Endothelial cell of umbilical vein (primary cell): ENCODE measurements around the gene DALRD3. TPM values are rescaled to one million over a fixed set of nuclear protein-coding genes. Genes with fewer than 3 reads are reported as not detected.

Source experiments
- BruUV-seq: library from RNA; stranded (reverse); fragments of 400-500 nt; replicated peaks from 2 replicates; lab custom pipeline; 2021; lab: Mats Ljungman, UMichigan
- CTCF ChIA-PET: fragments of 300-600, 350-600 bp; sonication (Branson Sonifier 250); formaldehyde crosslinking; loops from one replicate; lab custom pipeline; 2021; ENCODE audit warnings: antibody characterized with exemption, inconsistent platforms; lab: Charles Lee
- POLR2A ChIA-PET: fragments of 300-600, 350-600 bp; sonication (Branson Sonifier 250); formaldehyde crosslinking; loops from one replicate; lab custom pipeline; 2021; ENCODE audit warnings: antibody characterized with exemption, inconsistent platforms; lab: Charles Lee
- DNase-seq: peaks from one replicate; pipeline ENCODE4 v3.0.0-alpha.2; 2011; ENCODE audit warnings: low read depth, low spot score
- FAIRE-seq: peaks from 2 replicates; lab custom pipeline; 2011; peaks lifted over from hg19 to GRCh38; lab: Jason Lieb, UNC
- H2AFZ ChIP-seq: 2 replicates; pipeline ENCODE4 v1.6.0; 2012; ENCODE audit warnings: low read depth, low read length, control low read depth, inconsistent platforms
- H3K27ac ChIP-seq: 2 replicates; pipeline ENCODE4 v1.5.1; 2011; ENCODE audit warnings: low read depth, mild to moderate bottlenecking, control low read depth, low read length, moderate library complexity; ENCODE audit not compliant: insufficient read depth
- H3K27me3 ChIP-seq, 2 experiments: 2 replicates each; pipeline versions ENCODE4 v1.6.0 to v1.6.1; 2011; ENCODE audit warnings: low read length in 2 of 2, mixed read lengths in 1 of 2; ENCODE audit not compliant: control insufficient read depth in 2 of 2, insufficient read depth in 2 of 2
- H3K36me3 ChIP-seq, 2 experiments: 2 replicates in 1 of 2; 3 replicates in 1 of 2; pipeline ENCODE4 v1.5.1; 2011; ENCODE audit warnings: low read length in 2 of 2, mild to moderate bottlenecking in 1 of 2, moderate library complexity in 1 of 2; ENCODE audit not compliant: control insufficient read depth in 2 of 2, insufficient read depth in 2 of 2; ENCODE audit errors: extremely low read depth in 1 of 2
- H3K4me1 ChIP-seq: 3 replicates; pipeline ENCODE4 v1.5.1; 2011; ENCODE audit warnings: mild to moderate bottlenecking, low read length; ENCODE audit not compliant: control insufficient read depth, insufficient read depth; ENCODE audit errors: extremely low read depth
- H3K4me2 ChIP-seq: 2 replicates; pipeline ENCODE4 v1.6.1; 2011; ENCODE audit warnings: low read length, control low read depth, mixed read lengths; ENCODE audit not compliant: insufficient read depth
- H3K4me3 ChIP-seq, 3 experiments: fragments of 200-600 bp in 1 of 3; sonication (generic), shearing (Covaris generic) in 1 of 3; replicated peaks in 1 of 3; 2 replicates each; pipeline ENCODE4 v1.5.1; 2011 to 2016; ENCODE audit warnings: control low read depth in 3 of 3, low read length in 3 of 3, mild to moderate bottlenecking in 2 of 3, inconsistent platforms in 1 of 3, low read depth in 1 of 3, moderate library complexity in 1 of 3; ENCODE audit not compliant: insufficient read depth in 1 of 3
- H3K79me2 ChIP-seq: 2 replicates; pipeline ENCODE4 v1.6.0; 2012; ENCODE audit warnings: low read length, inconsistent platforms; ENCODE audit not compliant: control insufficient read depth, insufficient read depth
- H3K9ac ChIP-seq: replicated peaks from 2 replicates; pipeline ENCODE3; 2011; ENCODE audit warnings: low read length, control low read depth; ENCODE audit not compliant: insufficient read depth; ENCODE audit errors: extremely low read depth
- H3K9me1 ChIP-seq: replicated peaks from 3 replicates; pipeline ENCODE4 v1.6.0; 2011; ENCODE audit warnings: mild to moderate bottlenecking, low read length; ENCODE audit not compliant: control insufficient read depth, insufficient read depth; ENCODE audit errors: extremely low read depth
- H3K9me3 ChIP-seq: replicated peaks from 2 replicates; pipeline ENCODE4 v1.5.1; 2012; ENCODE audit warnings: low read length, inconsistent platforms; ENCODE audit not compliant: control insufficient read depth, insufficient read depth
- H4K20me1 ChIP-seq: replicated peaks from 2 replicates; pipeline ENCODE3; 2011; ENCODE audit warnings: mild to moderate bottlenecking, low read length; ENCODE audit not compliant: control insufficient read depth, insufficient read depth; ENCODE audit errors: extremely low read depth
- EZH2 ChIP-seq: IDR thresholded peaks from 2 replicates; pipeline ENCODE4 v1.6.1; 2012; ENCODE audit warnings: borderline replicate concordance, low read depth, mild to moderate bottlenecking, moderate library complexity, low read length, inconsistent platforms; ENCODE audit not compliant: severe bottlenecking
- FOS ChIP-seq: IDR thresholded peaks from 2 replicates; pipeline ENCODE4 v1.6.1; 2011; ENCODE audit warnings: mild to moderate bottlenecking, low read length, moderate library complexity, borderline replicate concordance; ENCODE audit not compliant: insufficient read depth
- GATA2 ChIP-seq: IDR thresholded peaks from 2 replicates; pipeline ENCODE4 v1.7.0; 2011; ENCODE audit warnings: low read depth, mild to moderate bottlenecking, moderate library complexity, mixed read lengths, low read length; ENCODE audit not compliant: insufficient read length, insufficient read depth
- JUN ChIP-seq: IDR thresholded peaks from 2 replicates; pipeline ENCODE4 v1.6.1; 2011; ENCODE audit warnings: borderline replicate concordance, low read depth; ENCODE audit not compliant: insufficient read length, insufficient read depth
- MYC ChIP-seq: IDR thresholded peaks from one replicate; pipeline ENCODE4 v1.6.1; 2011; ENCODE audit warnings: mild to moderate bottlenecking, low read depth, low read length
- POLR2A ChIP-seq: IDR thresholded peaks from 2 replicates; pipeline ENCODE4 v1.6.1; 2012; ENCODE audit warnings: low read depth, mild to moderate bottlenecking, control low read depth, low read length
- POLR2AphosphoS5 ChIP-seq: IDR thresholded peaks from 2 replicates; pipeline ENCODE4 v1.6.1; 2012; ENCODE audit warnings: low read depth, mild to moderate bottlenecking, control low read depth, low read length, moderate library complexity; ENCODE audit not compliant: insufficient read depth
- dilution Hi-C: fragments of 300-500 bp; cut with MboI; formaldehyde crosslinking; loops from one replicate; pipeline ENCODE4 v1.15.0; 2019; ENCODE audit warnings: low sequenced_read_pairs; ENCODE audit not compliant: extremely low pct_ligation_motif_present
- intact Hi-C: fragments of 100-400 bp; cut with micrococcal nuclease; formaldehyde crosslinking; loops from one replicate; pipeline ENCODE4 v1.10.0; 2022
- polyA plus RNA-seq, 4 experiments: library from polyadenylated mRNA; depleted of rRNA in 3 of 4; stranded (reverse) in 3 of 4; unstranded in 1 of 4; fragments of >200 nt; gene quantifications; 2 replicates each; pipeline versions ENCODE4 v1.2.1 to v1.2.3, GENCODE V29; 2011 to 2012; ENCODE audit warnings: missing spikeins in 1 of 4
- total RNA-seq: library from RNA; stranded (reverse); gene quantifications from 2 replicates; pipeline ENCODE4 v1.2.3, GENCODE V29; 2021
- TF ChIP-seq, protein P1 (sequence below), 2 donors: IDR thresholded peaks; 1 replicate in 1 of 2; 2 replicates in 1 of 2; pipeline ENCODE4 v1.5.1; 2011; ENCODE audit warnings: low read length in 2 of 2, mild to moderate bottlenecking in 2 of 2, moderate library complexity in 2 of 2, control low read depth in 1 of 2, inconsistent platforms in 1 of 2, low read depth in 1 of 2; ENCODE audit not compliant: insufficient read depth in 1 of 2; ENCODE audit errors: extremely low read depth in 1 of 2
- TF ChIP-seq, protein P2 (sequence below): IDR thresholded peaks from 2 replicates; pipeline ENCODE4 v1.6.1; 2011; ENCODE audit not compliant: insufficient read depth, insufficient read length

The DALRD3 gene
- total and polyA plus RNA-seq, 2 donors (not counting 3 experiments of a cell fraction or from before 2014, with no cell fraction given), result 22.7 to 60.8 TPM

DNA sequence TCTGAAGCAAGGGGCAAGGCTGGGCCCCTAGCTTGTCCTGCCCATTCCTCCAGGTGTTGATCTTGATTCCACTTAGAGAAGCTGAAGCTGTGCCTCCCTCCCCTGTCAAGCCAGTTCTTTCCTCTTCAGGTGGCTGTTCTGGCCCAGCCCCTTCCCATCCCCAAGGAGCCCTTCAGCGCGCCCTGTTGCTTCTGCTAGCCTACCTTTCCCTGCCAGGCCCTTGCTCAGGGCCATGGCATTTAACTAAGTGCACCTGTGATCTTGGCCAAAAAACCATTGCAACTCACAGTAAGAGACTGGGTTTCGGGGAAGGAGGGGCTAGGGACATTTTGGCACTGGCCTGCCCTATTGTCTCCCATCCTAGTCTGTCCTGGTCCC is 13.1 kb downstream of the DALRD3 start:
- Histone ChIP-seq H3K9me1 (no peaks in the 10 kb centered on the region), H3K27ac (no peak overlapping the region), H3K4me3 (no peak overlapping the region), H3K27me3 (no peaks in the 10 kb centered on the region), H3K9ac (no peak overlapping the region), H4K20me1 (no peaks in the 10 kb centered on the region), H2AFZ (no peak overlapping the region), H3K4me2 (no peak overlapping the region), H3K36me3 (no peaks in the 10 kb centered on the region), H3K9me3 (no peaks in the 10 kb centered on the region), H3K4me1 (peaks cover 15% of the 10 kb centered on the region), H3K79me2 (peaks cover 18% of the 10 kb centered on the region)
- TF ChIP-seq FOS (no peak), EZH2 (no peak), GATA2 (no peak), POLR2AphosphoS5 (no peak), MYC (no peak), POLR2A (no peak), JUN (no peak)
- TF ChIP-seq, protein P1, sequence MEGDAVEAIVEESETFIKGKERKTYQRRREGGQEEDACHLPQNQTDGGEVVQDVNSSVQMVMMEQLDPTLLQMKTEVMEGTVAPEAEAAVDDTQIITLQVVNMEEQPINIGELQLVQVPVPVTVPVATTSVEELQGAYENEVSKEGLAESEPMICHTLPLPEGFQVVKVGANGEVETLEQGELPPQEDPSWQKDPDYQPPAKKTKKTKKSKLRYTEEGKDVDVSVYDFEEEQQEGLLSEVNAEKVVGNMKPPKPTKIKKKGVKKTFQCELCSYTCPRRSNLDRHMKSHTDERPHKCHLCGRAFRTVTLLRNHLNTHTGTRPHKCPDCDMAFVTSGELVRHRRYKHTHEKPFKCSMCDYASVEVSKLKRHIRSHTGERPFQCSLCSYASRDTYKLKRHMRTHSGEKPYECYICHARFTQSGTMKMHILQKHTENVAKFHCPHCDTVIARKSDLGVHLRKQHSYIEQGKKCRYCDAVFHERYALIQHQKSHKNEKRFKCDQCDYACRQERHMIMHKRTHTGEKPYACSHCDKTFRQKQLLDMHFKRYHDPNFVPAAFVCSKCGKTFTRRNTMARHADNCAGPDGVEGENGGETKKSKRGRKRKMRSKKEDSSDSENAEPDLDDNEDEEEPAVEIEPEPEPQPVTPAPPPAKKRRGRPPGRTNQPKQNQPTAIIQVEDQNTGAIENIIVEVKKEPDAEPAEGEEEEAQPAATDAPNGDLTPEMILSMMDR (IDR thresholded peaks at IDR 0.05; ENCODE audit: extremely low read depth in 1 of 2, insufficient read depth in 1 of 2, low read depth in 1 of 2, low read length in 2 of 2), result no peak
- TF ChIP-seq, protein P2, sequence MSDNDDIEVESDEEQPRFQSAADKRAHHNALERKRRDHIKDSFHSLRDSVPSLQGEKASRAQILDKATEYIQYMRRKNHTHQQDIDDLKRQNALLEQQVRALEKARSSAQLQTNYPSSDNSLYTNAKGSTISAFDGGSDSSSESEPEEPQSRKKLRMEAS, result no peak
- dilution Hi-C loops (no loop called here), intact Hi-C loops (no loop called here)
- FAIRE-seq, result no peak
- no peak for DNase-seq
- POLR2A ChIA-PET, result no interaction called here
- BruUV-seq, result no TSS peak
- CTCF ChIA-PET, result interaction anchor here (1.1 to 12.8 kb wide), 4 partner anchors 10 to 76 kb away, joined by 3 to 254 read pairs (median 5); partner anchors contain the start of genes NDUFAF3 and P4HTM
